Peyer's patch (tissue), 4 donors: ENCODE measurements around the gene LTBP1. TPM values are rescaled to one million over a fixed set of nuclear protein-coding genes. Genes with fewer than 3 reads are reported as not detected.

Experiments used
- DNase-seq, 3 donors: peaks; one replicate each; pipeline ENCODE4 v3.0.0-alpha.2; 2017 to 2019
- H3K27ac ChIP-seq, 4 donors: fragments of 200-600 bp; sonication (generic); one replicate each; pipeline ENCODE4 v1.5.1; 2016 to 2019
- H3K27me3 ChIP-seq, 2 donors: fragments of 200-600 bp; sonication (generic); one replicate each; pipeline ENCODE4 v1.5.1; 2019
- H3K36me3 ChIP-seq, 3 donors: fragments of 200-600 bp; sonication (generic); one replicate each; pipeline ENCODE4 v1.5.1; 2016 to 2019
- H3K4me1 ChIP-seq, 4 donors: fragments of 200-600 bp; sonication (generic); one replicate each; pipeline ENCODE4 v1.5.1; 2016 to 2019
- H3K4me3 ChIP-seq, 4 donors: fragments of 200-600 bp; sonication (generic); 1 replicate in 3 of 4; 2 replicates in 1 of 4; pipeline ENCODE4 v1.5.1; 2016 to 2019; ENCODE audit warnings: mild to moderate bottlenecking in 1 of 4
- H3K9me3 ChIP-seq, 4 donors: fragments of 200-600 bp; sonication (generic); one replicate each; pipeline ENCODE4 v1.5.1; 2016 to 2019; ENCODE audit warnings: mild to moderate bottlenecking in 1 of 4
- POLR2A ChIP-seq, 2 donors: fragments of 450-650 bp; IDR thresholded peaks; one replicate each; pipeline ENCODE4 v1.5.1; 2017; ENCODE audit warnings: antibody characterized with exemption in 2 of 2, mild to moderate bottlenecking in 2 of 2, moderate library complexity in 2 of 2
- total RNA-seq, 4 donors: library from RNA; depleted of rRNA; stranded (reverse); fragments of >200 nt; gene quantifications; one replicate each; pipeline ENCODE4 v1.1.0, GENCODE V29; 2016
- TF ChIP-seq, protein P1 (sequence below), 6 experiments: fragments of 450-650 bp in 4 of 6; fragments of 200-600 bp in 2 of 6; sonication (generic) in 1 of 6; IDR thresholded peaks; one replicate each; pipeline ENCODE4 v1.5.1; 2017 to 2019; ENCODE audit warnings: antibody characterized with exemption in 6 of 6, mild to moderate bottlenecking in 3 of 6, moderate library complexity in 1 of 6

The LTBP1 gene
- total RNA-seq, 4 donors from 2014 or later, result 8.6 to 23.1 (median 13.1) TPM

DNA sequence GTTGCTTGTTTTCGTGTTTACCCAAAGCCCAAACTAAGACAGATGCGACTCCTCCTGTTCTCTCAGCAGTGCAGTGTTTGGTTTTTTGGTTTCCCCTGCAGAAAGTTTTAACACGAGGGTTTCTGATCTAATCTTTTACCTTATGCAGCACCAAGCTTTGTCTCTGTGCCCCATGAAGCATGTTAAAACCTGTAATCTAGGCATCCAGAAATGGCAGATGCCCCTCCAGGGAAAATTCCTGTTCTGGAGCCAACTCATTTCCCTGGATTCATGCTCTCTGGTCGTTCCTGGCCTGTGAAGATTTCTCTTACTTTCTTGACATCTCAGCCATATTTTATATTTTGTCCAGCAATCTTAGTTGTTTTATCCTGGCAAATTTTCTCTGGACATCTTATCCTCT, 91.5 kb downstream of the LTBP1 start:
- DNase-seq, result no peak
- Histone ChIP-seq H3K27ac (no peak overlapping the region), H3K27me3 (no peaks in the 10 kb centered on the region), H3K4me3 (no peak overlapping the region), H3K36me3 (no peaks in the 10 kb centered on the region), H3K9me3 (no peaks in the 10 kb centered on the region), H3K4me1 (no peaks in the 10 kb centered on the region)
- TF ChIP-seq POLR2A (IDR thresholded peaks at IDR 0.05), result no peak
- TF ChIP-seq, protein P1, sequence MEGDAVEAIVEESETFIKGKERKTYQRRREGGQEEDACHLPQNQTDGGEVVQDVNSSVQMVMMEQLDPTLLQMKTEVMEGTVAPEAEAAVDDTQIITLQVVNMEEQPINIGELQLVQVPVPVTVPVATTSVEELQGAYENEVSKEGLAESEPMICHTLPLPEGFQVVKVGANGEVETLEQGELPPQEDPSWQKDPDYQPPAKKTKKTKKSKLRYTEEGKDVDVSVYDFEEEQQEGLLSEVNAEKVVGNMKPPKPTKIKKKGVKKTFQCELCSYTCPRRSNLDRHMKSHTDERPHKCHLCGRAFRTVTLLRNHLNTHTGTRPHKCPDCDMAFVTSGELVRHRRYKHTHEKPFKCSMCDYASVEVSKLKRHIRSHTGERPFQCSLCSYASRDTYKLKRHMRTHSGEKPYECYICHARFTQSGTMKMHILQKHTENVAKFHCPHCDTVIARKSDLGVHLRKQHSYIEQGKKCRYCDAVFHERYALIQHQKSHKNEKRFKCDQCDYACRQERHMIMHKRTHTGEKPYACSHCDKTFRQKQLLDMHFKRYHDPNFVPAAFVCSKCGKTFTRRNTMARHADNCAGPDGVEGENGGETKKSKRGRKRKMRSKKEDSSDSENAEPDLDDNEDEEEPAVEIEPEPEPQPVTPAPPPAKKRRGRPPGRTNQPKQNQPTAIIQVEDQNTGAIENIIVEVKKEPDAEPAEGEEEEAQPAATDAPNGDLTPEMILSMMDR (IDR thresholded peaks at IDR 0.05), result no peak

DNA sequence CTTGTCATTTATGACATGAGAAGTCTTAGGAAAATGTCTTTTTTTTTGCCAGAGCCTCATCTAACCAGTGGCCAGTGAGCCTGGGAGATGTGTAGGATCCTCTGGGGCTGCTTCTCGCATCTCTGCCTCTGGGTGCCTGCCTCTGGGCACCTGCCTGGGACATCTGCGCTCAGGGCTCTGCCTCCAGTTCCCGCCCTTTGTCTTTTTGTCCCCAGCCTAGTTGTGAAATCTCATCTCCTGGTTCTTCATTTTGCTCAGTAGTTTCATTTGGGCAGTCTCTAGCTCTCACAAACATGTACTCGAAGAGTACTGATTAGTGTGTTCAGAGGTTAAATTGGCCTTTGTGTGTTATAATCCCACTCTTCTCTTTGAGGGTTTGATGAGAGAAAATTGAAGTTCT, 92.0 kb downstream of the LTBP1 start:
- no peaks in the 10 kb centered on the region for H3K4me1 ChIP-seq
- no peak overlapping the region for H3K4me3 ChIP-seq
- H3K36me3 ChIP-seq, result no peaks in the 10 kb centered on the region
- no peak overlapping the region for H3K27ac ChIP-seq
- H3K27me3 ChIP-seq, result no peaks in the 10 kb centered on the region
- no peak for TF ChIP-seq POLR2A (IDR thresholded peaks at IDR 0.05)
- TF ChIP-seq, protein P1 (IDR thresholded peaks at IDR 0.05), result no peak
- H3K9me3 ChIP-seq, result no peaks in the 10 kb centered on the region
- no peak for DNase-seq

DNA sequence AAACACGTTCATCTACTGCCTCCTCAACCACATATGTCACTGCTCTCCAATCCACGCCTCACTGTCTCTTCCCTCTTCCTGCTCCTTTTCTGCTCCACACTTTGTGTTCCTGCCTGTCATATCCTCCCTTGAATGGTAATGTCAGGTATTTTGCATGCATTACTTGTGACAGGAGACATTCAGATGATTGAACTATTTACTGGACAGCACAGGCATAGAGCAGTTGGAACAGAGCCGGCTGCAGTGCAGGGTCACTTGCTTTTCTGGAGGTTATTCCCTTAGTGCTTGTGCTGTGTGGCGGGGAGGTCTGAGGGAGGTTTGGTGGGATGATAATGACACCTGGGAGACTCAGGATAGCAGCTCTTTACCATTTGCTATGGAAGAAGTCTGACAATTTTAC, 93.8 kb downstream of the LTBP1 start:
- Histone ChIP-seq H3K27me3 (no peaks in the 10 kb centered on the region), H3K9me3 (no peaks in the 10 kb centered on the region), H3K36me3 (no peaks in the 10 kb centered on the region), H3K4me3 (no peak overlapping the region), H3K27ac (no peak overlapping the region), H3K4me1 (no peaks in the 10 kb centered on the region)
- no peak for DNase-seq
- TF ChIP-seq, protein P1 (IDR thresholded peaks at IDR 0.05), result no peak
- TF ChIP-seq POLR2A (IDR thresholded peaks at IDR 0.05), result no peak

DNA sequence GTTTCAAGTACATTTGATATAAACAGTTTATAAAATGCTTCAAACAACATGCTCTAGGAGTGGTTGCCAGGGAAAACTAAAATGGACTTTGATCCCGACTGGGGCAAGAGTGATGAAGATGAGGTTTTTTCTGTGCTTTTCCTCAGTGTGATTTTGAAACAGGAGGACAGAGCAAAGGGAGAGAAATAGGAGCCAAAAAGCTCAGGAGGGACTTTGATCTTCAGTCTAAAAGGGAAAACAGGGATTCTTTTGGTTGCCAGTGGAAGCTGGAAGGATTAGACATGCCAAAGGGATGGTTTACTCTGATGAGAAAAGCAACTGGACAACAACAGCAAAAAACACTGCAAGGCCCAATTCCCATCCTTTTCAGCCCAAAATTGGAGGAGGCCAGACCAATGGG, 95.5 kb downstream of the LTBP1 start:
- Histone ChIP-seq H3K27me3 (no peaks in the 10 kb centered on the region), H3K27ac (no peak overlapping the region), H3K9me3 (no peaks in the 10 kb centered on the region), H3K4me3 (no peak overlapping the region), H3K36me3 (no peaks in the 10 kb centered on the region), H3K4me1 (no peaks in the 10 kb centered on the region)
- TF ChIP-seq POLR2A (IDR thresholded peaks at IDR 0.05), result no peak
- TF ChIP-seq, protein P1 (IDR thresholded peaks at IDR 0.05), result no peak
- no peak for DNase-seq

DNA sequence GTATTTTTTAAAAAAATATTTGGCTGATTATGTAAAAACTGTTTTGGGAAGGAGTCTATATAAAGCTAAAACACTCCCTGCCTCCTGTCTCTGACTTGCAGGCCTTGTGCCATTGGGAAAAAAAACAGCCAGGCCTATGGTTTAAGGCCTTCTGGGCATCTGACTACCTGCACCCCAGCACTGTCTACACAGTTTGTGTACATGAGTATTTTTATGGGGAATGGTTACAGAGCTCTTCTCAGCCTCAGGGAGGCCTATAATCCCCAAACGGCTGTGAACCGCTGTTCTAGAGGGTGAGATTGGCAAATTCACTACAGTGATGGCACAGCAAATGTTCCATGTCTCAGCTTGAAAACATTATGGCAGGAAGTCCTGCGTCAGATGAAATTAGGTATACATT, 96.1 kb downstream of the LTBP1 start:
- no peaks in the 10 kb centered on the region for H3K9me3 ChIP-seq
- TF ChIP-seq POLR2A (IDR thresholded peaks at IDR 0.05), result no peak
- TF ChIP-seq, protein P1 (IDR thresholded peaks at IDR 0.05), result no peak

DNA sequence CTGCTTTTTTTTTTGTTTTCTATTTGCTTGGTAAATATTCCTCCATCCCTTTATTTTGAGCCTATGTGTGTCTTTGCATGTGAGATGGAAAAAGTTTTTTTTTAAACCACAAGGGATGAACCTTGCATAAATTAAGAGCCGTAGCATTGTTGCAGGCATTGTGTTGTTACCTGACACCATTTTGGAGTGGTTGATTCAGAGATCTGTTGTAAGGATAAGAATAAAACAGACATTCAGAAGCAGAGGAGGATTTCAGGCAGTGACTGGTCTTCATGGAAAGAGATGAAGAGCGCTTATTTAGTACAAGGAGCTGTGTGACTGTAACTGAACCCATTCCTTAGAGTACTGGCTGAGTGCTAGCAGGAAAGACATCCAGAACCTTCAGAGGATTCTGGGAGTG, 101.2 kb downstream of the LTBP1 start:
- no peaks in the 10 kb centered on the region for H3K27me3 ChIP-seq
- H3K4me1 ChIP-seq, result no peaks in the 10 kb centered on the region
- no peak overlapping the region for H3K4me3 ChIP-seq
- no peak for TF ChIP-seq POLR2A (IDR thresholded peaks at IDR 0.05)
- TF ChIP-seq, protein P1 (IDR thresholded peaks at IDR 0.05), result no peak
- H3K27ac ChIP-seq, result no peak overlapping the region
- DNase-seq, result no peak
- no peaks in the 10 kb centered on the region for H3K9me3 ChIP-seq
- H3K36me3 ChIP-seq, result no peaks in the 10 kb centered on the region

More for the DNA sequence above, 96.1 kb downstream of the LTBP1 start:
- no peaks in the 10 kb centered on the region for H3K36me3 ChIP-seq
- H3K4me1 ChIP-seq, result no peaks in the 10 kb centered on the region
- no peak overlapping the region for H3K4me3 ChIP-seq
- no peak overlapping the region for H3K27ac ChIP-seq
- no peak for DNase-seq
- no peaks in the 10 kb centered on the region for H3K27me3 ChIP-seq
